Measurements from ENCODE around the gene EGFLAM.
A peak's percentile ranks its signal among the peaks of the same experiment; 100 is the strongest.

Gene EGFLAM

DNA sequence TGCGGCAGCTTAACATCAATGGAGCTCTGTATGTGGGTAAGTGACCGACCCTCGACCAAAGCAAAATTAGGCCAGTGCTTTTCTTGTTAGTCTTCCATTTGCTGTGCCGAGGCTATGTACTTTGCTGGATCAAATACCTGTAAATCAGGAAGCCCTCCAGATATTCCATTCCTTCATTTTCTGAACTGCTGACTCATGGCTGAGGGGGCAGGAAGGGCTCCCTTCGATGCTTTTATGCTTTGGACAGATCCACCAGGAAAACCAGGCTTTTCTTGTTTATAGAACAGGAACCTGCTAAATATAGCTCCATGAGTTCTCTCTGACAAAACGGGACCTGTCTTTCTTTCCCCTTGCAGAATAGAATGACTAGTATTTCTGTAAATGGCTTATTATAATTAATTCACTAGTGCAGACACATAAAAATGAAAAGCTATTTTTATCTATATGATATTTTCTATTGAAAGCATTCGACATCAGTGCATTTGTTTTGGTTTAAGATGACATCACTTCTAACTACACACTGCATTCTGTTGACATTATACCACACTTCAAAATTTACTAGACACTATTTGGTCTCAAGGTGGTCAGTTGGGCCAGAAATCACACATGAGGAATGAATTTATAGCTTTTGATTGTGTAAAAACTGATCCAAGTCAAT is 204.7 kb downstream of the EGFLAM start:
- Histone ChIP-seq H3K9ac (ENCODE audit: low read length in 5 of 5) (peak overlapping the region in 1 of 5 donors; percentile 43), H3K27me3 (ENCODE audit: control insufficient read depth in 5 of 5, insufficient read depth in 4 of 5, low read length in 5 of 5) (peaks cover 0 to 4% (median 0%) of the 10 kb centered on the region in 5 donors), H3K9me3 (ENCODE audit: control insufficient read depth in 5 of 5, low read length in 5 of 5) (no peaks in the 10 kb centered on the region), H3K4me1 (ENCODE audit: control insufficient read depth in 5 of 5, insufficient read depth in 5 of 5, low read length in 5 of 5) (peaks cover 26 to 55% (median 51%) of the 10 kb centered on the region in 5 donors), H3K4me3 (ENCODE audit: low read depth in 1 of 5, low read length in 5 of 5) (no peak overlapping the region), H3K27ac (ENCODE audit: low read depth, low read length) (peak overlapping the region; percentile 98), H3K36me3 (ENCODE audit: control insufficient read depth in 5 of 5, insufficient read depth in 5 of 5, low read length in 5 of 5) (peaks cover 0 to 10% (median 4%) of the 10 kb centered on the region in 5 donors)

DNA sequence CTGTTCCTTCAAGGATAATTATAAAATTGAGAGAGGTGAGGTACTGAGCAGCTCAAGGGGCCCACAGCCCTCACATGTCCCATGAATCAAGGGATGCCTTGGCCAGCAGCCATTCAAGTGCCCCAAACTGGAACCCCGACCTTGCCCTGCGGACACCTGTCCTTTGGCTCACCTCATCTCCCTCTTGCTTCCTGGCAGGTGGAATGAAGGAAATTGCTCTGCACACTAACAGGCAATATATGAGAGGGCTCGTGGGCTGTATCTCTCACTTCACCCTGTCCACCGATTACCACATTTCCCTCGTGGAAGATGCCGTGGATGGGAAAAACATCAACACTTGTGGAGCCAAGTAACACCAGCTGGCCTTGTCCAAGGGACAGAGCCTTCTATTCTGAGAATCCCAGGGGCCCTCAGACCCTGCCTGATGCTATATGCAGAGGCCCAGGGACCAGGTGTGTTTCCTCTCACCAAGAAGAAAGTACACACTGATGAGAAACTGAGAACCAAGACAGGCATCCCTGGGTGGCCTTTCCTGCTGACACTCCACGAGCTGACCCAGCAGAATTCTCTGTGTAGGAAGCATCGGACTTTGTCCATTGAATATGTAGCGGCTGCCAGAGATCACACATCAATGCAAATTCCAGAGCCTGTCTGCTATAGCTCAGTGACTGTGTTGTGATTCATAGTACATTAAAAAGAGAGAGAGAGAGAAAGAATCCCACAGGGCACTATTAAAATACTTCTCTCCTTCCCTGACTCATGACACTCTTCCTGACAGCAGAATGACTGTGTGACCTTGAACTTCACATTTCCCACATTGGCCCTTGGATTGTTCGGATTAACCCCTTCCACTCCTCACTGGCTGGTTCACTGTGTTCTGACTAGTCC is 205.5 kb downstream of the EGFLAM start:
- Histone ChIP-seq H3K4me1 (ENCODE audit: control insufficient read depth in 5 of 5, insufficient read depth in 5 of 5, low read length in 5 of 5) (peaks cover 33 to 63% (median 59%) of the 10 kb centered on the region in 5 donors), H3K9me3 (ENCODE audit: control insufficient read depth in 5 of 5, low read length in 5 of 5) (no peaks in the 10 kb centered on the region), H3K36me3 (ENCODE audit: control insufficient read depth in 5 of 5, insufficient read depth in 5 of 5, low read length in 5 of 5) (peaks cover 0 to 3% (median 0%) of the 10 kb centered on the region in 5 donors), H3K9ac (ENCODE audit: low read length in 5 of 5) (peak overlapping the region in 3 of 5 donors; percentile 16 to 54 (median 43)), H3K27ac (ENCODE audit: low read depth, low read length) (peak overlapping the region; percentile 98), H3K27me3 (ENCODE audit: control insufficient read depth in 5 of 5, insufficient read depth in 4 of 5, low read length in 5 of 5) (peaks cover 0 to 4% (median 0%) of the 10 kb centered on the region in 5 donors), H3K4me3 (ENCODE audit: low read depth in 1 of 5, low read length in 5 of 5) (no peak overlapping the region)

DNA sequence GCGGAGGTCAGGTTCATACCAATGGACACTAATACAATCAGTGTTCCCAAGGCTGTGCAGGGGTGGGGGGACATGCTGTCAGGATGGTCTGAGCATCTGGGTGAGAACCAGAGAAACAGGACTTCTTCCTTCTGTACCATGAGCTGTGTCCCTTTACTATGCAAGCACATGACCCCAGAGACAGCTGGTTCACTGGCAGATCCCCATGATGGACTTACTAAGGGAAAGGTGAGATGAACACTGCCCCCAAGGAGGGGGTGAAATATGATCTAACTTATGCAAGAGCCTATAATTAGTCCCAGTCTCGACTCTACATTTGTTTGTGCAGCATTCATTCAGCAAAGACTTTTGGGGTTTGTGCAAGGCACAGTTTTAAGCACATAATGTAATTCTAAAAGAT is 206.7 kb downstream of the EGFLAM start:
- H3K9ac ChIP-seq (ENCODE audit: low read length in 5 of 5) = peak overlapping the region in 2 of 5 donors; percentile 23 to 54
- no peaks in the 10 kb centered on the region for H3K9me3 ChIP-seq (ENCODE audit: control insufficient read depth in 5 of 5, low read length in 5 of 5)
- H3K4me3 ChIP-seq (ENCODE audit: low read depth in 1 of 5, low read length in 5 of 5) = no peak overlapping the region
- H3K27ac ChIP-seq (ENCODE audit: low read depth, low read length) = peak overlapping the region; percentile 98
- H3K4me1 ChIP-seq (ENCODE audit: control insufficient read depth in 5 of 5, insufficient read depth in 5 of 5, low read length in 5 of 5) = peaks cover 37 to 73% (median 71%) of the 10 kb centered on the region in 5 donors
- no peaks in the 10 kb centered on the region for H3K36me3 ChIP-seq (ENCODE audit: control insufficient read depth in 5 of 5, insufficient read depth in 5 of 5, low read length in 5 of 5)
- H3K27me3 ChIP-seq (ENCODE audit: control insufficient read depth in 5 of 5, insufficient read depth in 4 of 5, low read length in 5 of 5) = peaks cover 0 to 4% (median 0%) of the 10 kb centered on the region in 5 donors

DNA sequence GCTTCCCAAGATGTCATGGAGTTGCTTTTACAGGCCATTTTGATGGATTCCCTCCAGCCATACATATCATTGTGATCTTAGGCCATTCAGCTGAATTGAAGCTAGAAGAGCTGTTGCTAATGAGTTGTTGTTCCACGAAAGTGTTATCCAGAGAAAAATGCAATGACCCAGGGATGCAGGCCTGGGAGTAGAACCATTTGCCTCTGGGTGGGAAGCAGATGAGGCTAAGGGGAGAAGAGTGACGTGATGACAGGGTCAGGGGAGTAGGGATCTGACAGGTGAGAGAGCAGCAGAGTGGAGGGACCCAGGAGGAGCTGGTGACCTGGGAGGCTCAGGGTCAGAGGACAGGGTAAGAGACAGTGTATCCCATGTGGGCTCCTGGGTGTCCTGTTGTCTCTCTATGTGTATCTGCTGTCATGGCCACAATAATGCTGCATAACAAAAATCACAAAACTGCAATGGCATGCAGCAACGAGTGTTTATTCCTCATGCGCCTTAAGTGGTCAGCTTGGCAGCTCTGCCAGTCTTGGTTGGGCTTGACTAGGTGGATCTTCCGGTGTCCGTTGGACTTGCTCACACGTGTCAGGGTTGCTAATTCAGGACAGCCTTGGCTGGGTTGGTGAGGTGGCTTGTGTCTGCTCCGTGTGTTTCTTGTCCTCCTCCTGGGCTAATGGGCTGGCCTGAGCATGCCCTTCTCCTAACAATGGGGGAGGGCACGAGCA is 207.5 kb downstream of the EGFLAM start:
- peak overlapping the region in 2 of 5 donors; percentile 12 to 16 for H3K9ac ChIP-seq (ENCODE audit: low read length in 5 of 5)
- H3K4me1 ChIP-seq (ENCODE audit: control insufficient read depth in 5 of 5, insufficient read depth in 5 of 5, low read length in 5 of 5) = peaks cover 37 to 74% (median 71%) of the 10 kb centered on the region in 5 donors

DNA sequence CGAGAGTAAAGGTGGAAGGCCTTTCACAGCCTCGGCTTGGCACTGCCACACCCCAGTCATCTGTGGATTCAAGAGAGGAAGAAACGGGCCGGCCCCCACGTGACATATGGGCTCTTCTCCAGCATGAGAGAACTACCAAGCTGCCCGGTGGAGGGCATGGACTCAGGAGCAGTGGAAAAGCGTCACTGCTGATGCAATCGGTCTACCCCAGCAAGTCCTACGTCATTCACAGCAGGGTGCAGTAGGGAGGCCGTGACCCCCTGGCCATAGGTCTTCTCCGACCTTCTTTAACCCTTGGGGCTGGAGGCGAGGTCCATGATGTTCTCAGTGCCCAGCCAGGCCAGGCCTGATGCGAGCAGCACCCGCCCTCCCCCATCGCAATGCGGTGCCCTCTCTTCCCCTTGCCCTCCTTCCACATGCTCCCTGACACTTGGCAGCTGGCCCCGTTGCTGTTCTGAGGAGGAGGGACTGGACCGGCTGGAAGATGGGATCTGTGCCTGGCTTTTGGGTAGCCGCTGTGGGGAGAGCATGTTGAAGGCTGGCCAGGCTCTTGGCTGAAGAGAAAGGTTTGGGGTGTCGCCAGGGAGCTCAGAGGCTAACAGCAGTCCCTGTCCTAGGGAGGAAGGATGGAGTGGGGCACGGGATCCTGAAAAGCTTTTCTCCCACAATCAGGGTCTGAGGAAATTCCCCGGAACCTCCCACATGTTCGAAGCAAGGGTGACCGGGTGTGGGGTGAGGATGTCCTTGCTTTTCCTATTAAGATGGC is 208.2 kb downstream of the EGFLAM start:
- peaks cover 37 to 74% (median 71%) of the 10 kb centered on the region in 5 donors for H3K4me1 ChIP-seq (ENCODE audit: control insufficient read depth in 5 of 5, insufficient read depth in 5 of 5, low read length in 5 of 5)
- peak overlapping the region; percentile 56 to 83 (median 71) for H3K9ac ChIP-seq (ENCODE audit: low read length in 5 of 5)
- peak overlapping the region in 2 of 5 donors; percentile 19 to 51 for H3K4me3 ChIP-seq (ENCODE audit: low read depth in 1 of 5, low read length in 5 of 5)
- H3K9me3 ChIP-seq (ENCODE audit: control insufficient read depth in 5 of 5, low read length in 5 of 5) = no peaks in the 10 kb centered on the region
- H3K27me3 ChIP-seq (ENCODE audit: control insufficient read depth in 5 of 5, insufficient read depth in 4 of 5, low read length in 5 of 5) = peaks cover 0 to 4% (median 0%) of the 10 kb centered on the region in 5 donors
- peak overlapping the region; percentile 98 for H3K27ac ChIP-seq (ENCODE audit: low read depth, low read length)
- no peaks in the 10 kb centered on the region for H3K36me3 ChIP-seq (ENCODE audit: control insufficient read depth in 5 of 5, insufficient read depth in 5 of 5, low read length in 5 of 5)

More for the DNA sequence above, 207.5 kb downstream of the EGFLAM start:
- Histone ChIP-seq H3K27me3 (ENCODE audit: control insufficient read depth in 5 of 5, insufficient read depth in 4 of 5, low read length in 5 of 5) (peaks cover 0 to 4% (median 0%) of the 10 kb centered on the region in 5 donors), H3K4me3 (ENCODE audit: low read depth in 1 of 5, low read length in 5 of 5) (no peak overlapping the region), H3K27ac (ENCODE audit: low read depth, low read length) (peak overlapping the region; percentile 98), H3K9me3 (ENCODE audit: control insufficient read depth in 5 of 5, low read length in 5 of 5) (no peaks in the 10 kb centered on the region), H3K36me3 (ENCODE audit: control insufficient read depth in 5 of 5, insufficient read depth in 5 of 5, low read length in 5 of 5) (no peaks in the 10 kb centered on the region)

DNA sequence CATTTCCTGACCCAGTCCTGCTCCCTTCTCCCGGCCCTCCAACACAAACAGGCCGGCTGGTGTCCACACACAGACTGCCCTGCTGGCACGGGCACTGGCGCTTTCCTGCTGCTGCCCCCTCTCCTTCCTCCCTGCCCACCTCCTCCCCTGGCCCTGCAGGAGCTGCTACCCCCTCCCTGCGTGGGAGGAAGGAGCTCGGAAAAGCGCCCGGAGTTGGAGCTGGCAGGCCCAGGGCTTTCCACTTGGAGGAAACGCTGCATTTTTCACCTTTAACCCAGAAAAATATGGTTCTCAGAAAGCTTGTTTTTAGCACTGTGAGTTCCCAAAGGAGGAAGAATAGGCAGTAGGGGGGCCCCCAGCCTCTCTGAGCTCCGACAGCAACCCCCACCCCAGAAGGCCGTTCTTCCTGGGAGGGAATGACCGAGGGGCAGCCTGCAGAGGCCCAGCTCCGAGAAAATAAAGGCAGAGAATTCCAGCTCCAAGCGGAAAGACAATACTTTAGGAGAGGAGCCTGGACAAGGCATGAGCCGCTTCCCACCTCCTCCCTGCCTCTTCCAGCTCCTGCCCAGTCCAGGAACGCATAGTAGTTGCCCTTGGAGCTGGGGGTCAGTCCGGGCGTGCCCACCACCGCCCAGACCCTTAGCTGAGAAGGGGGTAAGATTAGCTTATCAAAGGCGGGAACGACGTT is 209.1 kb downstream of the EGFLAM start:
- peaks cover 37 to 74% (median 71%) of the 10 kb centered on the region in 5 donors for H3K4me1 ChIP-seq (ENCODE audit: control insufficient read depth in 5 of 5, insufficient read depth in 5 of 5, low read length in 5 of 5)
- H3K9me3 ChIP-seq (ENCODE audit: control insufficient read depth in 5 of 5, low read length in 5 of 5) = no peaks in the 10 kb centered on the region
- H3K36me3 ChIP-seq (ENCODE audit: control insufficient read depth in 5 of 5, insufficient read depth in 5 of 5, low read length in 5 of 5) = no peaks in the 10 kb centered on the region
- H3K27me3 ChIP-seq (ENCODE audit: control insufficient read depth in 5 of 5, insufficient read depth in 4 of 5, low read length in 5 of 5) = peaks cover 0 to 4% (median 0%) of the 10 kb centered on the region in 5 donors
- peak overlapping the region; percentile 66 to 83 (median 71) for H3K9ac ChIP-seq (ENCODE audit: low read length in 5 of 5)
- H3K4me3 ChIP-seq (ENCODE audit: low read depth in 1 of 5, low read length in 5 of 5) = peak overlapping the region; percentile 19 to 51 (median 34)
- H3K27ac ChIP-seq (ENCODE audit: low read depth, low read length) = peak overlapping the region; percentile 98

DNA sequence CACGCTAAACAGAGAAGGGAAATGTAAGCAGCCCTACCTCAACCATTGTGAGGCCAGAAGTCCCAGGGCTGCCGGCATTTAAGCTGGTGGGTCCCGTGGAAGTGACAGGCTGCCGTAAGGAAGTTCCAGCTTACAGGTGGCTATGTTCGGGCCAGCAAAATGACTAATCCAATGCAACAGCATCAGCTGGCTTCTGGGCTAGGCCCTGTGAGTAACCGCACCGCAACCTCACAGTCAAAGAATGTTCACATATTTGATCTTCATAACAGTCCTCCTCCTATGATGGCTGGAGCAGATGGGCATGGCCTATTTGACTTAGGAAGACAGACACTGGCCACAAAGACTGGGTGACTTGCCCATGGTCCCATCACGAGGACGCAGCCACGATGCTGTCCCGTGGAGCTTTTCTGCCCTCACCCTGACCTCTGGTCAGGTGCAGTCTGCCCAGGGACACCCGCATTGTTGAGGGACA is 209.9 kb downstream of the EGFLAM start:
- Histone ChIP-seq H3K36me3 (ENCODE audit: control insufficient read depth in 5 of 5, insufficient read depth in 5 of 5, low read length in 5 of 5) (no peaks in the 10 kb centered on the region), H3K4me3 (ENCODE audit: low read depth in 1 of 5, low read length in 5 of 5) (peak overlapping the region; percentile 19 to 51 (median 34)), H3K27me3 (ENCODE audit: control insufficient read depth in 5 of 5, insufficient read depth in 4 of 5, low read length in 5 of 5) (peaks cover 0 to 4% (median 0%) of the 10 kb centered on the region in 5 donors), H3K27ac (ENCODE audit: low read depth, low read length) (peak overlapping the region; percentile 98), H3K9me3 (ENCODE audit: control insufficient read depth in 5 of 5, low read length in 5 of 5) (no peaks in the 10 kb centered on the region), H3K9ac (ENCODE audit: low read length in 5 of 5) (peak overlapping the region; percentile 64 to 83 (median 68)), H3K4me1 (ENCODE audit: control insufficient read depth in 5 of 5, insufficient read depth in 5 of 5, low read length in 5 of 5) (peaks cover 37 to 74% (median 68%) of the 10 kb centered on the region in 5 donors)

- peaks cover 32 to 66% (median 59%) of the 10 kb centered on the region in 5 donors for H3K4me1 ChIP-seq (ENCODE audit: control insufficient read depth in 5 of 5, insufficient read depth in 5 of 5, low read length in 5 of 5)
- no peaks in the 10 kb centered on the region for H3K27me3 ChIP-seq (ENCODE audit: control insufficient read depth in 5 of 5, insufficient read depth in 4 of 5, low read length in 5 of 5)
- H3K27ac ChIP-seq (ENCODE audit: low read depth, low read length) = peak overlapping the region; percentile 98
- no peaks in the 10 kb centered on the region for H3K36me3 ChIP-seq (ENCODE audit: control insufficient read depth in 5 of 5, insufficient read depth in 5 of 5, low read length in 5 of 5)
- H3K9me3 ChIP-seq (ENCODE audit: control insufficient read depth in 5 of 5, low read length in 5 of 5) = no peaks in the 10 kb centered on the region
- peak overlapping the region in 4 of 5 donors; percentile 8 to 45 (median 26) for H3K4me3 ChIP-seq (ENCODE audit: low read depth in 1 of 5, low read length in 5 of 5)
- H3K9ac ChIP-seq (ENCODE audit: low read length in 5 of 5) = peak overlapping the region in 4 of 5 donors; percentile 26 to 83 (median 67)
These were observed 210.8 kb downstream of the EGFLAM start for GRCh38 chr5:38468978-38469706.
